ENCODE results near the gene TRPV4. TPM values are rescaled to one million over a fixed set of nuclear protein-coding genes. Genes with fewer than 3 reads are reported as not detected.

TRPV4 gene
- polyA plus RNA-seq, result 10 to 100 TPM in 1 of 2 donors, 1 to 10 TPM in 1; 6.7 to 10.7 TPM

DNA sequence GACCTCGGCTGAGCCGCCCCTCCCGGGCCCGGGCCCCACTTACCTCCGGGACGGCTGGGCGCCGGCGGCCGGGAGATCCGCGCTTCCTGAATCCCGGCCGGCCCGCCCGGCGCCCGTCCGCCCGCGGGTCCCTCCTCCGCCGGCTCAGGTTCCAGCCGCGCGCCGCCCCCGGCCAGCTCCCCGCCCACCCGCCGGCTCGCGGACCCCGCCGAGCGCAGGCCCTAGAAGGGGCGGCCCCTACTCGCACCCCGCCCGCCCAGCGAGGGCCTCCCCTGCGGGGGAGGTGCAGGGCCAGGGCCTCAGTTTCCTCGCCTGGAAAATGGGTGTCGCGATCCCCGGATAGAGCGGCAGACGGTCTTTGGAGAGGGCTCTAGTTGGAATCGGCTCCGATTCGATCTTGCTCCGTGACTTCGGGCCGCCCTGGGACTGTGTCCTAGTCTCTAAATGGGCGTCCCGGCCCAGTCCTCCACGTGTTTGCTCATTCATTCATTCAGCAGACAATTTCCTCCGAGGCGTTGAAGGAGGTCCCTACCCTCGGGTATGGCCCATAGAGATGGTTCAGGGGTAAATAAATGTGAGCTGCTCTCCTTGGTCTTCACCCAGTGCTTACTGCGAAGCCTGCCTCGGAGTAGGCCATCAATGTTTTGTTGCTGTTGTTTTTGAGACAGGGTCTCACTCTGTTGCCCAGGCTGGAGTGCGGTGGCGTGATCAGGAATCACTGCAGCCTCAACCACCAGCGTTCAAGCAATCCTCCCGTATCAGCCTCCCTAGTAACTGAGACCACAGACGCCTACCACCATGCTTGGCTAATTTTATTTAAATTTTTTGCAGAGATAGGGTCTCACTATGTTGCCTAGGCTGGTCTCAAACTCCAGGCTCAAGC is at the start of gene TRPV4:
Gene TRPV4 (minus strand): TSS at position 92 of the 883 bp plus-strand sequence. CDS start 18,602 bp downstream, outside the sequence.
- H3K9me3 ChIP-seq (ENCODE audit: control insufficient read depth in 2 of 2, insufficient read depth in 1 of 2, low read depth in 1 of 2, low read length in 1 of 2), result no peaks in the 10 kb centered on the region
- H3K4me3 ChIP-seq (ENCODE audit: low read depth in 1 of 2, low read length in 2 of 2), result peak within 1 kb of the TSS; percentile 55 to 67
- peaks cover 0 to 2% of the 10 kb centered on the region in 2 donors for H3K4me1 ChIP-seq (ENCODE audit: control insufficient read depth in 2 of 2, insufficient read depth in 2 of 2, low read length in 1 of 2)
- H3K27ac ChIP-seq (ENCODE audit: low read depth in 2 of 2, low read length in 1 of 2), result no peak within 1 kb of the TSS
- no peaks in the 10 kb centered on the region for H3K36me3 ChIP-seq (ENCODE audit: control insufficient read depth in 2 of 2, insufficient read depth in 2 of 2, low read length in 1 of 2)
- H3K27me3 ChIP-seq (ENCODE audit: control insufficient read depth in 1 of 2, insufficient read depth in 2 of 2, low read length in 2 of 2), result no peaks in the 10 kb centered on the region
- WGBS, 2 donors, result 18 to 25% methylated on average over 51 to 67 of the region's 67 CpGs

DNA sequence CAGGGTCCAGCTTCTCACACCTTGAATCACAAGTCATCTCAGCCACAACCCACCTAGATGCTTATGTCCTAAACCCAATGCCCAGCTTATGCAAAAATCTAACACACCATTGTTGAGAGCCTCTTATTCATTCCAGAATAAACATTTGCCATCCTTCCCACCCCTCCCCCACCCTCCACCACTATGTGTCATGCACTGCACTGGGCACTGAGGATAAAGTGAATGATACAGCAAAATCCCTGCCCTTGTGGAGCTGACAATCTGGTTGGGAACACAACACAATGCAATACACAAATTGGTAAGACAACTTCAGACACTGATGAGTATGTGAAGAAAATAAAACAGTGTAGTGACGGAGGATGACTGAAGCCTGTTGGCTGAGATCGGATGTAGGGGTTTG is 48.6 kb upstream of the TRPV4 start:
- Histone ChIP-seq H3K4me3 (ENCODE audit: low read depth in 1 of 2, low read length in 2 of 2) (no peak overlapping the region), H3K27me3 (ENCODE audit: control insufficient read depth in 1 of 2, insufficient read depth in 2 of 2, low read length in 2 of 2) (no peaks in the 10 kb centered on the region), H3K4me1 (ENCODE audit: control insufficient read depth in 2 of 2, insufficient read depth in 2 of 2, low read length in 1 of 2) (peaks cover 0 to 12% of the 10 kb centered on the region in 2 donors), H3K36me3 (ENCODE audit: control insufficient read depth in 2 of 2, insufficient read depth in 2 of 2, low read length in 1 of 2) (no peaks in the 10 kb centered on the region), H3K27ac (ENCODE audit: low read depth in 2 of 2, low read length in 1 of 2) (peak overlapping the region; percentile 71 to 94), H3K9me3 (ENCODE audit: control insufficient read depth in 2 of 2, insufficient read depth in 1 of 2, low read depth in 1 of 2, low read length in 1 of 2) (no peaks in the 10 kb centered on the region)
- WGBS, 2 donors, result 80 to 82% methylated on average over 2 of the region's 2 CpGs

DNA sequence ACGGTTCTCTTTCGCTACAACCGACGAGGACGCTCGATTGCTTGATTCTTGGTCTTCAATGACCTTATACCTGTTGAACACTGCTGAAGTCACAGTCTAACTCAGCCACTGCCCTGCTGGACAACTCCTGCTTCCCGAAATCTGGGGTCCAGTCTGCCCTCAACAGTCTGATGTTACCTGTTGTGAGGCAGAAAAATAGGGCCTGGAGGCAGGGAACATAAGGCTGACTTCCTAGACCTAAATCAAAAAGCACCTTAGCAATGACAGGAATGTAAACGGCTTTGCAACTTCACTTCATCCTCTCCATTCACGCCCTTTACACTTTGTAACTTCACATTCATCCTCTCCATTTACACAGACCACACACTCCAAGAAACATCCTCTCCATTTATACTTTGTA is 47.7 kb upstream of the TRPV4 start:
- Histone ChIP-seq H3K36me3 (ENCODE audit: control insufficient read depth in 2 of 2, insufficient read depth in 2 of 2, low read length in 1 of 2) (no peaks in the 10 kb centered on the region), H3K27me3 (ENCODE audit: control insufficient read depth in 1 of 2, insufficient read depth in 2 of 2, low read length in 2 of 2) (no peaks in the 10 kb centered on the region), H3K9me3 (ENCODE audit: control insufficient read depth in 2 of 2, insufficient read depth in 1 of 2, low read depth in 1 of 2, low read length in 1 of 2) (no peaks in the 10 kb centered on the region), H3K27ac (ENCODE audit: low read depth in 2 of 2, low read length in 1 of 2) (peak overlapping the region; percentile 88 to 96), H3K4me3 (ENCODE audit: low read depth in 1 of 2, low read length in 2 of 2) (peak overlapping the region; percentile 45 to 96), H3K4me1 (ENCODE audit: control insufficient read depth in 2 of 2, insufficient read depth in 2 of 2, low read length in 1 of 2) (peaks cover 0 to 12% of the 10 kb centered on the region in 2 donors)
- 12% methylated on average over 9 of the region's 9 CpGs for WGBS, 2 donors

DNA sequence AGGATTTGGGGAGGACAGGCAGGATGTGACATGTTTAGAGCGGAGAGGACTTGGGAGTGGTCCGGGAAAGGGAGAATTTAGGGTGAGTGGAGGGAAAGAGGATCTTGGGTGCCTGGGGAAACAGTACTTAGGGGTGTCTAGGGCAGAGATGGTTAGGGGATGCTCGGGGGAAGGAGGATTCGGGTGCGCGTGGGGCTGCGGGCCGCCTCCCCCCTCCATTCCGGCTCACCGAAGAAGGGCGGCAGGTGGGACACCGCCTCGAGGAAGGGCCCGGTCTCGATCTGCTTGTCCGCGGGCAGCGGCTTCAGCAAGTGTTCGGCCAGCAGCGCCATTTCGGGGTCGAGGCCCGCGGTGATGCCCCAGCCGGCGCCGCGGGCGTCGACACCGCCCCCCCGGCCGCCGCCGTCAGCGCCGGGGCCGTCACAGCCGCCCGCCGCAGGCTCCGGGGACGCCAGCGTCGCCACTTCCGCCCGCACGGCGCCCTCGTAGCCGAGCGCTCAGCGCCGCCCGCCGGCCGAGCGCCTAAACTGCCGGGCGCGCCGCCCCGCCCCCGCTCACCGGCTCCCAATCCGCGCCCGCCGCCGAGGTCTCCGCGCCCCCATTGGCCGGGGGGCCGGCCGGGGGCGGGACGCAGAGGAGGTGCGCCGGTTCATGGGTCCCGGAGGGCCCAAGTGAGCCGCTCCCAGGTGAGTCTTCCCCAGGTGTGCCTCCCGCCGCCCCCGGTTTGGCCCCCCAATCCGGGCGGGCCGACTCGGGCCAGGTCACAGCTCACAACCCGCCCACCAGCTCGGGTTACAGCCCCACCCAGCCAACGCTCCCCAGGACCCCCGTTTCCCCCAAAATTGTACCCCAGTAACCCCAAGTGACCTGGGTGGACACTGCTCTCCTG is 47.1 kb upstream of the TRPV4 start, which contains the start of gene GLTP:
Gene GLTP (minus strand): TSS at position 499 of the 889 bp plus-strand sequence. CDS start 167 bp downstream, at position 332.
- Histone ChIP-seq H3K9me3 (ENCODE audit: control insufficient read depth in 2 of 2, insufficient read depth in 1 of 2, low read depth in 1 of 2, low read length in 1 of 2) (no peaks in the 10 kb centered on the region), H3K36me3 (ENCODE audit: control insufficient read depth in 2 of 2, insufficient read depth in 2 of 2, low read length in 1 of 2) (no peaks in the 10 kb centered on the region), H3K27ac (ENCODE audit: low read depth in 2 of 2, low read length in 1 of 2) (peak within 1 kb of the TSS; percentile 90 to 96), H3K4me1 (ENCODE audit: control insufficient read depth in 2 of 2, insufficient read depth in 2 of 2, low read length in 1 of 2) (peaks cover 0 to 12% of the 10 kb centered on the region in 2 donors), H3K4me3 (ENCODE audit: low read depth in 1 of 2, low read length in 2 of 2) (peak within 1 kb of the TSS; percentile 89 to 96), H3K27me3 (ENCODE audit: control insufficient read depth in 1 of 2, insufficient read depth in 2 of 2, low read length in 2 of 2) (no peaks in the 10 kb centered on the region)
- WGBS, 2 donors, result 0 to 1% methylated on average over 66 to 92 of the region's 92 CpGs

DNA sequence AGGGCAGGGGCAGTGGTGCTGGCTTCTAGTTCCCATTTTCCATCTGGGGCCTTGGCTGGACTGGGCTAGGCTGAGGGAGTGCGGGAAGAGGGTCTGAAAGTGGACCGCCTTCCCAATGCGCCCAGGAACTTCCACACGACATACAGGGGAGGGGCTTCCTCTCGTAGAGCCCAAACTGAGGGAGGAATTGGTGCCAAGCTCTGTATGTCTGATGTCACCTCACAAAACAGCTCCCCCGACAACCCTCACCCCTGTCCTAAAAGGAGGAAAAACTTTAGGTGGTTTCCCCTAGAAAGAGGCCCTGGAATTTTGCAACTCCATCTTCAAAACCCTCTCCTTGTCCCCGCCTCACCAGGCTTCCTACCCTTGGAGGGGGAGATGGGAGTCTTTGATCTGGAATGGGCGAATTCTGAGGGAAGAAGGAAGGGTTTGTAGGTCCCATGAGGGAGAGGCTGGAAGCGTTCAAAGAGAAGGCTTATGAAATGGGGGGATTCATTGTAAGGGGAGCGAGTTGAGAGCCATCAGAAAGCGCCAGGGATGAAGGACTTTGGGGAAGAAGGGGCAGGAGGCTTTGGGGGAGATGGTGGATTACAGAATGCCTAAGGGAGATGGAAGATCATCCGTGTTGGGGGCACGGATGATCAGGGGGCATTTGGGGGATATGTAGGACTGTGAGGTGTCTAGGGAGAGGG is 46.3 kb upstream of the TRPV4 start:
- no peaks in the 10 kb centered on the region for H3K9me3 ChIP-seq (ENCODE audit: control insufficient read depth in 2 of 2, insufficient read depth in 1 of 2, low read depth in 1 of 2, low read length in 1 of 2)
- H3K27ac ChIP-seq (ENCODE audit: low read depth in 2 of 2, low read length in 1 of 2), result peak overlapping the region; percentile 90 to 95
- WGBS, 2 donors, result 5 to 7% methylated on average over 13 of the region's 13 CpGs
- H3K36me3 ChIP-seq (ENCODE audit: control insufficient read depth in 2 of 2, insufficient read depth in 2 of 2, low read length in 1 of 2), result no peaks in the 10 kb centered on the region
- no peaks in the 10 kb centered on the region for H3K27me3 ChIP-seq (ENCODE audit: control insufficient read depth in 1 of 2, insufficient read depth in 2 of 2, low read length in 2 of 2)
- peak overlapping the region; percentile 89 to 96 for H3K4me3 ChIP-seq (ENCODE audit: low read depth in 1 of 2, low read length in 2 of 2)
- H3K4me1 ChIP-seq (ENCODE audit: control insufficient read depth in 2 of 2, insufficient read depth in 2 of 2, low read length in 1 of 2), result peaks cover 0 to 14% of the 10 kb centered on the region in 2 donors

DNA sequence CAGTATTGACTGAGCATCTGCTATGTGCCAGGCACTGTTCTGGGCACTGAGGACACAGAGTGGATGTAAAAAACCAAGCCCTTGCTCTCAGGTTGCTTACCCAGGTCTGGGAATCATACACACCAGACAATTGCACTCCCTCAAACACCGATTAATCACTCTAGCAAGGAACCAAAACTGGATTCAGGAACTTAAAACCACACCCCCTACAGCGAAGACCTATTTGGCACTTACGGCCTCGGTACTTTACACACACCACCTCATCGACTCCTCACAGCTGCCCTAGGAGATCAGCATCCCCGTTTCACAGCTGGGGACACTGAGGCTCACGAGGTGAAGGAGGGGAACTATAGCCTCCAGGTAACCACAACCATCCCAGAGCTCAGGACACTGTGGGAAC is 45.6 kb upstream of the TRPV4 start:
- Histone ChIP-seq H3K27ac (ENCODE audit: low read depth in 2 of 2, low read length in 1 of 2) (peak overlapping the region; percentile 90 to 95), H3K4me3 (ENCODE audit: low read depth in 1 of 2, low read length in 2 of 2) (peak overlapping the region; percentile 89 to 96), H3K36me3 (ENCODE audit: control insufficient read depth in 2 of 2, insufficient read depth in 2 of 2, low read length in 1 of 2) (peaks cover 0 to 2% of the 10 kb centered on the region in 2 donors), H3K27me3 (ENCODE audit: control insufficient read depth in 1 of 2, insufficient read depth in 2 of 2, low read length in 2 of 2) (no peaks in the 10 kb centered on the region), H3K4me1 (ENCODE audit: control insufficient read depth in 2 of 2, insufficient read depth in 2 of 2, low read length in 1 of 2) (peaks cover 2 to 17% of the 10 kb centered on the region in 2 donors), H3K9me3 (ENCODE audit: control insufficient read depth in 2 of 2, insufficient read depth in 1 of 2, low read depth in 1 of 2, low read length in 1 of 2) (no peaks in the 10 kb centered on the region)
- WGBS, 2 donors, result 34 to 45% methylated on average over 7 of the region's 7 CpGs

DNA sequence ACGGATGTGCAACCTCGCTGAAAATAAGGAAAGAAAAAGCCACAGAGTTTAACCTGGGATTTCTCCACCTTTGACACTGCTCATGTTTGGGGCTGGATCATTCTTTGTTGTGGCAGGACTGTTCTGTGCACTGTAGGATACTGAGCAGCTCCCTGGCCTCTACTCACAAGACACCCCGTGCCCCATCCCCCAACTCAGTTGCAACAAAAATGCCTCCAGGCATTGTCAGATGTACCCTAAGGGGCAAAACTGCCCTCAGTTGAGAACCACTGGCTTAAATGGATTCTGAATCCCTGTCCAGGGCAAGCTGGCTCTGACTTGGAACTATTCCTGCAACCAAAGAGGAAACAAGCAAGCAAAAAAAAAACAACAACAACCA is 45.0 kb upstream of the TRPV4 start:
- H3K27ac ChIP-seq (ENCODE audit: low read depth in 2 of 2, low read length in 1 of 2), result peak overlapping the region; percentile 90 to 95
- peak overlapping the region; percentile 89 to 96 for H3K4me3 ChIP-seq (ENCODE audit: low read depth in 1 of 2, low read length in 2 of 2)
- no peaks in the 10 kb centered on the region for H3K9me3 ChIP-seq (ENCODE audit: control insufficient read depth in 2 of 2, insufficient read depth in 1 of 2, low read depth in 1 of 2, low read length in 1 of 2)
- no peaks in the 10 kb centered on the region for H3K27me3 ChIP-seq (ENCODE audit: control insufficient read depth in 1 of 2, insufficient read depth in 2 of 2, low read length in 2 of 2)
- peaks cover 2 to 17% of the 10 kb centered on the region in 2 donors for H3K4me1 ChIP-seq (ENCODE audit: control insufficient read depth in 2 of 2, insufficient read depth in 2 of 2, low read length in 1 of 2)
- WGBS, 2 donors, result 52 to 69% methylated on average over 3 of the region's 3 CpGs
- peaks cover 0 to 2% of the 10 kb centered on the region in 2 donors for H3K36me3 ChIP-seq (ENCODE audit: control insufficient read depth in 2 of 2, insufficient read depth in 2 of 2, low read length in 1 of 2)

DNA sequence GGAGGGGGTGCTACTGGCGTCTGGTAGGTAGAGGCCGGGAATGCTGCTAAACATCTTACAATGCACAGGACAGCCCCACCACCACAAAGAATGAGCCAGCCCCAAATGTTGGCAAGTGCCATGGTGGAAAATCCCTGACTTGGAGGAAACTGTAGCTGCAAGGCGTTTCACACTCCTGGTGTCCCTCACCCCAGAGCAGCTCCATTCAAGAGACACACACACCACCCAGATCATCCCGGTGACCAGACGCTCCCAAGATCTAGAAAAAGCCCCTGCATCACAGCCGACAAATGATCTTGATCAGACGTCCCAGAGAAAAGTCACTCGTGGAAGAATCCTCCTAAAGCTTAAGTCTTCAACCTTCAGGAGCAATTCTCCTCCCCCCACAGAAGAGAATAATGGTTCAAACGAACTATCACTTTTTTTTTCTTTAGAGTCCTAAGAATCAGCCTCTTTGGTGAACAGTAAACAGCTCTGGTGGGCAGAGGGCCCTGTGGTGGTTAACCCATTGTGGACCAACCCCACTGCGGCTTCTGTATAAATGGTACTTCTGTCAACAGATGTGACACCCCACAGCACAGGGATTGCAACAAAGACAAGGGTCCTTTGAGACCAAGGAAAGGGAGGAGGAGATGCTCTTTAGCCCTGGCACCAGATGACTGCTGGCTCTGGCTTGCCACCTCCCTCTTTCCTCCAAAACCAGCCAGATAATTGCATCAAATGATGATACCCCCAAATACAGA is 44.5 kb upstream of the TRPV4 start:
- Histone ChIP-seq H3K9me3 (ENCODE audit: control insufficient read depth in 2 of 2, insufficient read depth in 1 of 2, low read depth in 1 of 2, low read length in 1 of 2) (no peaks in the 10 kb centered on the region), H3K4me1 (ENCODE audit: control insufficient read depth in 2 of 2, insufficient read depth in 2 of 2, low read length in 1 of 2) (peaks cover 2 to 17% of the 10 kb centered on the region in 2 donors), H3K4me3 (ENCODE audit: low read depth in 1 of 2, low read length in 2 of 2) (peak overlapping the region; percentile 89 to 96), H3K36me3 (ENCODE audit: control insufficient read depth in 2 of 2, insufficient read depth in 2 of 2, low read length in 1 of 2) (peaks cover under 1 to 2% of the 10 kb centered on the region in 2 donors), H3K27ac (ENCODE audit: low read depth in 2 of 2, low read length in 1 of 2) (peak overlapping the region; percentile 90 to 95), H3K27me3 (ENCODE audit: control insufficient read depth in 1 of 2, insufficient read depth in 2 of 2, low read length in 2 of 2) (no peaks in the 10 kb centered on the region)
- 43 to 59% methylated on average over 10 of the region's 10 CpGs for WGBS, 2 donors
